ENCODE results near the gene FAM110D. TPM values are rescaled to one million over a fixed set of nuclear protein-coding genes. Genes with fewer than 3 reads are reported as not detected.

Gene FAM110D
- total RNA-seq, 1 experiment from 2014 or later: 0.46 TPM

DNA sequence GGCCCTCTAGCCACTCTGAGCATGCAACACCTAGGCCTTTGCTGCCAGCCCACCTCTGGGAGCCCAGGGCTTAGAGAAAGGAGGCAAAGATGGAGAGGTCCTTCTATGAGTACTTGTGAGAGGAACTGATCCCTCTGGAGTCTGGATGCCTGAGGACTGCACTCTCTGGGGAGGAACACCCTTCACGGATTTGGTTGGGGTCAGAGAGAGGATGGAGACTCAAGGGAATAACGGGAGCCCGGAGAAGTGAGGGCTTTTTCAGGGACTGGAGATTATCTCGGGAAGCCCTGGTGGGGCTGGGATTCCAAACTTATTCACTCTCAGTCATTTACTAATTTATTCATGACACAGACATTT, 10.3 kb downstream of the FAM110D start:
- Histone ChIP-seq H3K4me2 (ENCODE audit: insufficient read depth, insufficient read length, low read length) (peak overlapping the region; percentile 78), H2AFZ (ENCODE audit: low read length) (no peak overlapping the region)

More for the DNA sequence above, 10.3 kb downstream of the FAM110D start:
- WGBS (ENCODE audit: extremely low coverage, insufficient read length, low lambda C conversion rate): no CpG with 5 or more reads among the region's 4 CpGs
- Histone ChIP-seq H3K56ac (ENCODE audit: insufficient read length, low read depth, low read length) (no peak overlapping the region), H2BK120ac (ENCODE audit: low read depth, low read length, poor library complexity, severe bottlenecking) (no peak overlapping the region), H3K18ac (ENCODE audit: insufficient read length, low read depth, low read length) (no peak overlapping the region), H3K4me1 (ENCODE audit: insufficient read depth, low read length) (peaks cover 6% of the 10 kb centered on the region; the same call in 1 of the 2 replicates), H3K14ac (ENCODE audit: insufficient read depth, low read length) (no peak overlapping the region), H3K27me3 (ENCODE audit: insufficient read depth, low read length) (no peaks in the 10 kb centered on the region; the same call in 1 of the 2 replicates), H3K23ac (ENCODE audit: insufficient read length, low read depth, low read length) (no peak overlapping the region), H2BK15ac (ENCODE audit: low read depth, low read length) (no peak overlapping the region), H2AK5ac (ENCODE audit: insufficient read length, low read length) (no peak overlapping the region), H4K20me1 (ENCODE audit: control insufficient read depth, insufficient read depth, insufficient read length) (no peaks in the 10 kb centered on the region), H2BK12ac (ENCODE audit: insufficient read length, low read depth, low read length) (no peak overlapping the region), H3K4ac (ENCODE audit: low read depth, low read length) (no peak overlapping the region), H2BK5ac (ENCODE audit: insufficient read length, low read length) (no peak overlapping the region), H3T11ph (ENCODE audit: low read length) (no peak overlapping the region), H3K23me2 (ENCODE audit: insufficient read length, low read depth, low read length, poor library complexity, severe bottlenecking) (peaks cover 13% of the 10 kb centered on the region), H3K9me3 (ENCODE audit: control insufficient read depth, low read depth, low read length) (no peaks in the 10 kb centered on the region), H3K79me2 (ENCODE audit: insufficient read depth, low read length) (peaks cover 4% of the 10 kb centered on the region; the same call in 1 of the 2 replicates), H2BK20ac (ENCODE audit: low read depth, low read length, poor library complexity, severe bottlenecking) (no peak overlapping the region), H3K27ac (ENCODE audit: insufficient read length, low read depth, low read length) (no peak overlapping the region), H4K91ac (ENCODE audit: insufficient read length, low read depth, low read length) (no peak overlapping the region), H4K8ac (replicated peaks; ENCODE audit: insufficient read length, low read depth, low read length) (no peak overlapping the region), H3K9ac (ENCODE audit: extremely low read depth, insufficient read length, low read length) (no peak overlapping the region), H4K5ac (ENCODE audit: insufficient read length, low read depth, low read length) (no peak overlapping the region), H3K79me1 (ENCODE audit: insufficient read depth, low read depth, low read length, poor library complexity, severe bottlenecking) (peaks cover 4% of the 10 kb centered on the region)
- Mint-ChIP-seq H3K4me3 (peak overlapping the region; percentile 83 to 88), H3K27ac (peak overlapping the region in 2 of 3 experiments; percentile 63 to 67; a peak in 2 of 7 replicates), H3K27me3 (ENCODE audit: low read depth) (peaks cover 40% of the 10 kb centered on the region), H3K36me3 (ENCODE audit: insufficient read depth in 1 of 3, low read depth in 3 of 3) (peaks cover 0 to 8% (median 7%) of the 10 kb centered on the region in 3 experiments; a peak in 3 of 7 replicates), H3K4me1 (peaks cover 33 to 59% of the 10 kb centered on the region in 2 experiments), H3K9me3 (no peaks in the 10 kb centered on the region)
- no peak for DNase-seq
- TF ChIP-seq, protein P1, sequence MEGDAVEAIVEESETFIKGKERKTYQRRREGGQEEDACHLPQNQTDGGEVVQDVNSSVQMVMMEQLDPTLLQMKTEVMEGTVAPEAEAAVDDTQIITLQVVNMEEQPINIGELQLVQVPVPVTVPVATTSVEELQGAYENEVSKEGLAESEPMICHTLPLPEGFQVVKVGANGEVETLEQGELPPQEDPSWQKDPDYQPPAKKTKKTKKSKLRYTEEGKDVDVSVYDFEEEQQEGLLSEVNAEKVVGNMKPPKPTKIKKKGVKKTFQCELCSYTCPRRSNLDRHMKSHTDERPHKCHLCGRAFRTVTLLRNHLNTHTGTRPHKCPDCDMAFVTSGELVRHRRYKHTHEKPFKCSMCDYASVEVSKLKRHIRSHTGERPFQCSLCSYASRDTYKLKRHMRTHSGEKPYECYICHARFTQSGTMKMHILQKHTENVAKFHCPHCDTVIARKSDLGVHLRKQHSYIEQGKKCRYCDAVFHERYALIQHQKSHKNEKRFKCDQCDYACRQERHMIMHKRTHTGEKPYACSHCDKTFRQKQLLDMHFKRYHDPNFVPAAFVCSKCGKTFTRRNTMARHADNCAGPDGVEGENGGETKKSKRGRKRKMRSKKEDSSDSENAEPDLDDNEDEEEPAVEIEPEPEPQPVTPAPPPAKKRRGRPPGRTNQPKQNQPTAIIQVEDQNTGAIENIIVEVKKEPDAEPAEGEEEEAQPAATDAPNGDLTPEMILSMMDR (conservative IDR thresholded peaks at IDR 0.05): no peak

All from H9 (cell line).